ACHN (cell line): Measurements from ENCODE around the gene DYNC1I1.

Source experiments
- DNase-seq: peaks from one replicate; pipeline ENCODE4 v3.0.0-alpha.2; 2015
- in situ Hi-C: cut with HindIII; loops from 2 replicates; pipeline ENCODE4 v1.10.0; 2017; ENCODE audit warnings: low sequenced_read_pairs, low pct_ligation_motif_present, low pct_unique_long_range_greater_than_20kb

Gene DYNC1I1

GRCh38 chr7:95893484-95893883 is 121.1 kb downstream of the DYNC1I1 start:
- in situ Hi-C loops: no loop called here
- DNase-seq: no peak

DNA sequence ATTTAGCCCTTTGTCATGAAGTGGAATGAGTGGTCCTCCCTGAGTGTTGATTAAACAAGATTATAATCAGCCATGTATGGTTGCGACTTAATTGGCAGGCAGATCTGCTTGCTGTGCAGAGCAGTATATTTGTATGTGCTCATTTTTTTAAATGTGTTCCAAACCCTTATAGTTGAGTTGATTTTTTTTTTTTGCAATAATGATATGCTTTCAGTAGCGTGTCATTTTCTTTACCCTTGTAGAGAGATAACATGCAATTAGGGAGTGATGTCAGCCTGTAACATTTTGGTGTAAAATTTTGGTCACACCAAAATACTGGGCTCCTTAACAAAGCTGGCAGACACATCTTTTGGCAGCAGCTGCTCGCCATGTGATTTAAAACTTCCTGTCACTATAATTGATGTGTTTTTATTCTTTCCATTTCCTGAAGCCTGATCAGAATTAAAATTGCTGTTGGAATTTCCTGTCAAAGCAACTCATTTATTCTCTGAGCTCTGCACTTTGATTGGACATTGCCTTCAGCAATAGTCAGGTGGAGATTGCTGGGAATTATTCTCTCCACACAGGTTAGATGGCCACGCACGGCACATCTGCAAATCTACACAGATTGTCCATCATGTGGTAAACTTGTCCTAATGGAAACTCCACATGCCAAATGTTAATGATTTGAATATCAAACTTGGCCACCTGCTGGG is 125.3 kb downstream of the DYNC1I1 start:
- DNase-seq: no peak
- in situ Hi-C loops: no loop called here

GRCh38 chr7:95899919-95900513 is 127.7 kb downstream of the DYNC1I1 start:
- no peak for DNase-seq
- in situ Hi-C loops: no loop called here

DNA sequence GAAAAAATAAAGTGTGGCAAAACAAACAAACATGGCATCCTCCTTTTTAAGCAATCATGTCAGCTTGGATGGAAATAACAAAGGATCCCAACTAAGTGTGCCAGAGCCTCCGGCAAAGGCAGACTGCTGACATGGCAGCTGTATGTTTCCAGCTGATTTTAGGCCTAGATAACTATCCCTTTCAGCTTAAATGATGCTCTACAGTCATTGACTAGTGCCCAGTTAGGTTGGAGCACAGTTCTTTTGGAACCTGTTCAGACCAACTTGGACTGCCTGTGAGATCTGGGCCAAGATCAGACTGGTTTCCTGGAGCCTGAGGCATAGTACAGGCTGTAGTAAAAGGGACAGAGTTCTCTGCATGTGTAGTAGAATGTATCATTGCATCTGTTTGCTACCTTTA is 128.7 kb downstream of the DYNC1I1 start:
- no peak for DNase-seq
- in situ Hi-C loops: no loop called here

DNA sequence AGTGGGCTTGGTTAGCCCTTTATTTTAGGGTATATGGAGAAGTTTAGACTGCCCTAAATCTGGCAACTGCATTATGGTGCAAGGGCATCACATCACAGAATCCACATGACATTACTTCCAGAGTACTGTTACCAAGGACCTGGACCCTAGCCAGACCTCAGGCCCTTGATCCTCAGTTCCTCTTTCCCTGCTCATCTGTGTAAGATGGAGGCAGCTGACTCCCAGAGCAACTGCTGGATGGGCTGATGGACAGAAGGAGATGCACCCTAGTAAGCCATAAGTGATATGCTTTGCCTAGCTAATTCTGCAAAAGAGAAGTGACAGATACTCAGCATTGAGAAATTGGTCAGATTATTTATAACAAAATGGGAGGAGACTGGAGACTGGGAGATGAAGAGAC is 131.7 kb downstream of the DYNC1I1 start:
- DNase-seq: no peak
- in situ Hi-C loops: no loop called here

DNA sequence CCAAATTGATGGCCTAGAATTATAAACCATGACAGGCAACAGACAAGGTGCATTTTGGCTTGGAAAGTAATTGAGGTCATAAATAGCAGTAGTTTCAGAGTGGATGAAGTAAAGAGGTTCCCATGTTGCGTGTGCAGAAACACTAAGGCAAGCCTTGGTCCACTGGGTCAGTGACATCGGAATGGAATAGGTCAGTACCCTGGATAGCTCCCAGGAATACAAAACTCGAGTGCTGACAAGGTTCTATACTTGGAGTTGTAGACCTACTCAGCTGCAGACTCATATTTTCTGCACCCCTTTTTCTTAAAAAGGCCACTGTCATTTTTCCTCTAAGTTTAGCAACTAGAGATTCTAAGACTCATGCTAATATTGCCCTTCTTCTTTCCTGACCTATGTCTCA is 132.8 kb downstream of the DYNC1I1 start:
- in situ Hi-C loops: no loop called here
- DNase-seq: peak; percentile 23

GRCh38 chr7:95906851-95907250 is 134.5 kb downstream of the DYNC1I1 start:
- no peak for DNase-seq
- in situ Hi-C loops: no loop called here

GRCh38 chr7:95907337-95907736 is 135.0 kb downstream of the DYNC1I1 start:
- no peak for DNase-seq
- in situ Hi-C loops: no loop called here

GRCh38 chr7:95908499-95908898 is 136.1 kb downstream of the DYNC1I1 start:
- in situ Hi-C loops: no loop called here
- no peak for DNase-seq

GRCh38 chr7:95910341-95910740 is 138.0 kb downstream of the DYNC1I1 start:
- DNase-seq: no peak
- in situ Hi-C loops: no loop called here

DNA sequence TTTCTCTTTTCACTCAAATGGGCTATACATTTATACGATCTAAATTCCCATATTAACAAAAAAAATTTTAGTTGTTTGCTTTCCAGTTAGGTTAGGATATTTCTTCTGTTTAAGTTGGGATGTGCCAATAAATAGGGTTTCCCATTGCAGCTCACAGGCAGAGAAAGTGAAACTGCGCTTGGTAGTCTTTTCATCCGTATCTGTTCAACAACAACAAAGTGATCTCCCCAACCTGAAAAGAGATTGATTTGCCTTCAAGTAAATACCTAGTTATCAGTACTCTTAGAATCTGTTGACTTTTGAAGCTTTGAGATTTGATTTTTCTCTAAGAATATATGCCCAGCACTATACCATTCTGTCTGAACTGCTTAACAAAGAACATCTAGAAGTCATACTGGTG is 143.4 kb downstream of the DYNC1I1 start:
- no peak for DNase-seq
- in situ Hi-C loops: no loop called here

DNA sequence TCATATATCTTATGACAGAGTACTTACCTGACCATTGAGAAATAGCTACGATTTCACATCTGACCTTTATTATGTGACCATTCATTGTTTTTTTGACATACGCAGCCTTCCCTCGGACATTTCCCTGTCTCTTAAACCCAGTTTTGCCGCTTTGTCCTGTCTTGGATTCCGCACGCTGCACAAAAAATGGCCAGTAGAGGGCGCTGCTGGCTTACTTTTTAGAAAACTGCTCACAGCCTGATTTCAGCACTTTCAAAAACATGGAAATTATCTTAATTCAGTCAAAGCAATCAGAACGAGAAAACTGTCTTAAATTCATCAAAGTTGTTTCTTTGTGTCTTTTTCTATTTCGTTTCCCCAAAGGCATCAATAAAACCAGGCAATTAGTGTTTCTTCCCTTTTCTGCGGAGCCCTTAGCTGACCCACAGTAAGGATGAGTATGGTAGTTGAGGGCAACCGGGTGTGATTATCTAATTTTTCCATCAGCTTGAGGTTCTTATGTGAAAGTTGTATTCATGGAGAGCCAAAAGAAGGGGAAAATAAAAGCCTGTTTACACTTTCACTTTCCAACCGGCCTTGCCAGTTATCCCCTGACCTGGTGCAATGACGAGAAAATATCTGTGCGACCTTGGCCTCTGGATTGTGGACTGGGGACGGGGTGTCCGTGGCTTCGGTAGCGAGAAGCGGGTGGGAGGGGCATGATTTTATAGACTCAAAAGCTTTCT is 144.4 kb downstream of the DYNC1I1 start:
- in situ Hi-C loops: no loop called here

DNA sequence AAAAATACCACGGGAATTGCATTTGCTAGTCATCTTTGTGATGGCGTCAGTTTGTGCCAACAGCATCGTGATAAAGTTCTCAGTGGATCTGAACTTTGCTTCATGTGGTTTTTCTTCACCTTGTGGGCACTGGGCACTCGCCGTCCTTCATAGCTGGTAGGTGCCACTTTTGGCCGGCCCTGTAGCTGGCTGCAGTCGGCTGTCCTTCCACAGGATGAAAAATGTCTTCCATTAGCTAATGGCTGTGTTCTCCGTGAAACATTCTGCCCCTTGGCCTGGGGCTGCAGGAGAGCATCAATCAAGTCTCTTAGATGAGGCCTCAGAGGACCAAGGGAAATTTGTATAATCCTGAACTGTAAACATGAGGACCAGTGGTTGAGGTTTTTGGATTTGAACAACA is 145.3 kb downstream of the DYNC1I1 start:
- in situ Hi-C loops: no loop called here
- no peak for DNase-seq

More for the DNA sequence above, 144.4 kb downstream of the DYNC1I1 start:
- DNase-seq: peak; percentile 82

DNA sequence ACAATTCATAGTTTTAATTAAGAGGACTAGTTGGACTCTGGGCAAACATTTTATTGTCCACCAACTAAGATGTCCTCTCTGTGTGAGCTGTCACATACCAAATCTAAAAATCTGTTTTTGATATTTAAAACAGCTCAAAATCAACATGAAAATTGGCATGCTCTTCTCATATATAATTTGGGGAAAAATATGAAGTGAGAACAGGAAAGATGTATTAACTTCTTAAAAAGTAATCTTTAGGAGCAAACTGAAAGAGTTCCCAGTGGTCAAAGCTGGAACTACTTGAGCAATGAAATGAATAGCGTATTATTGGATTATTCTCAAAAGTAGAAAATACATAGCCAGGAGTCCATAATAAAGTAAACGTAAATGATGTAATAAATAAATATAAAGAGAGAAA is 147.2 kb downstream of the DYNC1I1 start:
- in situ Hi-C loops: no loop called here
- no peak for DNase-seq

DNA sequence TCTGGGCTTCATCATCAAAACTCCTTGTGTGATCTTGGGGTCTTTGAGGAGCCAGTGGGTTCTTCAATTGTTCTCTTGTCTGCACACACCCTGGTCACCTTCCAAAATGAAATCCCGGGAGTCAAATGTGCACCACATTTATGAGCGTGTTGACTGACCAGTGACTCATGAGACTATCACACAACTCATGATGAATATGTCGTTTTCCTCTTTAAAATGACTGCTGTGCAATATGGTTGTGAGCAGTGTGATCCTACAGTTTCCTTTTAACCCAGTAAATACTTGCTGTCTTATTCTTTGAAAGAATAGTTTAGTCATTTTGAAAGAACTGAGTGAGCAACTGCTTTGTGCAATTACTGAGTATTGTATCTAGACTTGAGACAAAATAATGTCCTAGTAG is 149.2 kb downstream of the DYNC1I1 start:
- no peak for DNase-seq
- in situ Hi-C loops: no loop called here

- in situ Hi-C loops: no loop called here
- DNase-seq: no peak
Measured at GRCh38 chr7:95922191-95922590, 149.8 kb downstream of the DYNC1I1 start.

GRCh38 chr7:95925236-95925635 is 152.9 kb downstream of the DYNC1I1 start:
- DNase-seq: no peak
- in situ Hi-C loops: no loop called here

DNA sequence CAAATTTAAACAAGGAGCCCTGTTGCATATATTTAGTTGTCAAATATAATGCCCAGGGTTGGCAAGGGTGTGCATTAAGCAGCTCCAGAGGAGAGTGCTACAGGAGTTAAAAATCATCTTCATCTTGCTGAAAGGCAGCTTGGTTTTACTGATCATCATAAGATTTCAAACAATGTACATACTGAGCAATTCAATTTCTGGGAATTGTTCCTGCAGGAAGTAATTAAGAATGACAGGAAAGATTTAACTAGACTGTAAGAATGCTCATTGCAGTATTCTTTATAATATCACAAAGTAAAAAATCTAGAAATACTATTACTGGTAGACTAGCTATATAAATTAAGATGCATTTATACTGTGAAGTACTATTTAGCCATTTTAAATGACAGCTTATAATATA is 153.6 kb downstream of the DYNC1I1 start:
- in situ Hi-C loops: no loop called here
- DNase-seq: no peak

GRCh38 chr7:95927756-95928155 is 155.4 kb downstream of the DYNC1I1 start:
- in situ Hi-C loops: no loop called here

GRCh38 chr7:95929710-95930280 is 157.4 kb downstream of the DYNC1I1 start:
- DNase-seq: no peak

More at GRCh38 chr7:95927756-95928155, 155.4 kb downstream of the DYNC1I1 start:
- no peak for DNase-seq

More at GRCh38 chr7:95929710-95930280, 157.4 kb downstream of the DYNC1I1 start:
- in situ Hi-C loops: no loop called here
